SK-N-MC (cell line): ENCODE results near the gene LINC00237.

ENCODE experiments used
- EZH2 ChIP-seq: fragments of 200-600 bp; sonication (generic); IDR thresholded peaks from one replicate; pipeline ENCODE4 v1.6.1; 2017; ENCODE audit warnings: antibody characterized with exemption
- FOXP2 ChIP-seq: optimal IDR thresholded peaks from 2 replicates; pipeline ENCODE3; 2011; ENCODE audit warnings: mild to moderate bottlenecking, moderate library complexity; ENCODE audit not compliant: insufficient read depth; ENCODE audit errors: extremely low read length, control extremely low read depth
- POLR2AphosphoS5 ChIP-seq: IDR thresholded peaks from 2 replicates; pipeline ENCODE4 v1.6.1; 2012; ENCODE audit warnings: mild to moderate bottlenecking, low read depth, low read length, borderline replicate concordance

DNA sequence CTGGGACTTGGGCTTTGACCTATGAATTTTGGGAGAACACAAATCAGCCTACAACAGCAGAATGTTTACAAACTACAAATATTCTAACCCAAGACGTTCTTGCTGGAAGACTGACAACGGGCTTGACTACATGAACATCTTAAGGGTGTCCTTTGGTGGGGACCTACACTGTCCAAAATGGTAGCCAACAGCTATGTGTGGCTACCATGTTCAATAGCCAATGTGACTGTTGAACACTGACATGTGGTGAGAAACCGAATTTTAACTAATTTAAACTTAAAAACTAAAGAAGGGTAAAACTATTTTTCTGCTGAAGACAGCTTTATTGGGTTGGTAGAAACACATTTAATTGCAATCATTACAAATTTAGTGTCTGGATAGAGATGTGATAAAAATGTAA, 30.1 kb downstream of the LINC00237 start:
- no peak for TF ChIP-seq EZH2
- no peak for TF ChIP-seq POLR2AphosphoS5
- TF ChIP-seq FOXP2, result no peak
